K562 (cell line): ENCODE data around the gene GPR176. TPM values are rescaled to one million over a fixed set of nuclear protein-coding genes. Genes with fewer than 3 reads are reported as not detected.

Source experiments
- RFX1 ChIP-seq: fragments of 450-650 bp; IDR thresholded peaks from 2 replicates; pipeline ENCODE4 v1.6.1; 2016; ENCODE audit warnings: mild to moderate bottlenecking, moderate library complexity
- SPI1 ChIP-seq: IDR thresholded peaks from 2 replicates; pipeline ENCODE4 v1.6.1; 2011; ENCODE audit warnings: low read depth, low read length, control low read depth, borderline replicate concordance
- ZNF444 ChIP-seq: fragments of 250-450 bp; sonication (Bioruptor Pico); IDR thresholded peaks from 2 replicates; pipeline ENCODE4 v1.4.0; 2020; ENCODE audit warnings: mild to moderate bottlenecking, moderate library complexity
- ZNF77 ChIP-seq: fragments of 250-450 bp; sonication (Bioruptor Pico); IDR thresholded peaks from 2 replicates; pipeline ENCODE4 v1.5.0; 2020
- ZNF785 ChIP-seq: fragments of 250-450 bp; sonication (Bioruptor Pico); IDR thresholded peaks from 2 replicates; pipeline ENCODE4 v1.4.0; 2020; ENCODE audit warnings: mild to moderate bottlenecking
- polyA plus RNA-seq, 8 experiments: library from polyadenylated mRNA; depleted of rRNA in 4 of 8; stranded (reverse) in 5 of 8; unstranded in 3 of 8; fragments of >200 nt; fragmentation: Nextera tagmentation in 2 of 8; fragmentation: Illumina TruSeq in 1 of 8; extraction: Ambion mirVana in 2 of 8; extraction: Trizol in 1 of 8; gene quantifications; 2 replicates each; pipeline versions ENCODE4 v1.2.1 to v1.2.3, GENCODE V29; 2011 to 2014; ENCODE audit warnings: inconsistent platforms in 1 of 8, missing spikeins in 1 of 8
- total RNA-seq, 7 experiments: library from RNA; depleted of rRNA in 6 of 7; stranded (reverse); fragments of >200 nt in 6 of 7; fragmentation: Illumina TruSeq in 2 of 7; extraction: Trizol in 2 of 7; gene quantifications; 2 replicates each; pipeline versions ENCODE4 v1.2.1 to v1.2.3, GENCODE V29; 2011 to 2021; ENCODE audit warnings: low replicate concordance in 1 of 7
- TF ChIP-seq, protein P1 (sequence below): fragments of 450-650 bp; IDR thresholded peaks from 2 replicates; pipeline ENCODE4 v1.6.1; 2016; ENCODE audit warnings: mild to moderate bottlenecking, moderate library complexity

Gene GPR176
- total and polyA plus RNA-seq, 9 of the 15 experiments (the other 6 are each of a cell fraction or from before 2014, with no cell fraction given) = 0.03 to 1.2 (median 0.76) TPM

DNA sequence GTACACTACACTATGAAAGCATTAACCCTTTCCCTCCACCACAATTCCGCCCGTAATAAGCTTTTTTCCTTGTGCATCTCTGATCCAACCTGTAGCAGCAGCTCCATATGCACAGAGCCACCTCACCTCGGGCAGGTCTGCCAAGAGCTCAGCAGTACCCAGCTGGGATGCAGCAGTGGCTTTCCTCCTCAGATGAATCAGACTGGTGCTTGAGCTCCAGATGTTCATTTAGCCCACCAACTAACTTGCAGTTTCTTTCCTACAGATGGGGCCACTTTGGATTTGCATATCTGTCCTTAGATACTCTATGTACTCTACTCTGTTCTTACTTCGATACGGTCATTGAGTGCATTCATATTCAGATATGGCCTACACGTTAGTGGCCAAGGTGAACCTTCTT lies 122.7 kb downstream of the GPR176 start (continued):
- TF ChIP-seq, protein P1, sequence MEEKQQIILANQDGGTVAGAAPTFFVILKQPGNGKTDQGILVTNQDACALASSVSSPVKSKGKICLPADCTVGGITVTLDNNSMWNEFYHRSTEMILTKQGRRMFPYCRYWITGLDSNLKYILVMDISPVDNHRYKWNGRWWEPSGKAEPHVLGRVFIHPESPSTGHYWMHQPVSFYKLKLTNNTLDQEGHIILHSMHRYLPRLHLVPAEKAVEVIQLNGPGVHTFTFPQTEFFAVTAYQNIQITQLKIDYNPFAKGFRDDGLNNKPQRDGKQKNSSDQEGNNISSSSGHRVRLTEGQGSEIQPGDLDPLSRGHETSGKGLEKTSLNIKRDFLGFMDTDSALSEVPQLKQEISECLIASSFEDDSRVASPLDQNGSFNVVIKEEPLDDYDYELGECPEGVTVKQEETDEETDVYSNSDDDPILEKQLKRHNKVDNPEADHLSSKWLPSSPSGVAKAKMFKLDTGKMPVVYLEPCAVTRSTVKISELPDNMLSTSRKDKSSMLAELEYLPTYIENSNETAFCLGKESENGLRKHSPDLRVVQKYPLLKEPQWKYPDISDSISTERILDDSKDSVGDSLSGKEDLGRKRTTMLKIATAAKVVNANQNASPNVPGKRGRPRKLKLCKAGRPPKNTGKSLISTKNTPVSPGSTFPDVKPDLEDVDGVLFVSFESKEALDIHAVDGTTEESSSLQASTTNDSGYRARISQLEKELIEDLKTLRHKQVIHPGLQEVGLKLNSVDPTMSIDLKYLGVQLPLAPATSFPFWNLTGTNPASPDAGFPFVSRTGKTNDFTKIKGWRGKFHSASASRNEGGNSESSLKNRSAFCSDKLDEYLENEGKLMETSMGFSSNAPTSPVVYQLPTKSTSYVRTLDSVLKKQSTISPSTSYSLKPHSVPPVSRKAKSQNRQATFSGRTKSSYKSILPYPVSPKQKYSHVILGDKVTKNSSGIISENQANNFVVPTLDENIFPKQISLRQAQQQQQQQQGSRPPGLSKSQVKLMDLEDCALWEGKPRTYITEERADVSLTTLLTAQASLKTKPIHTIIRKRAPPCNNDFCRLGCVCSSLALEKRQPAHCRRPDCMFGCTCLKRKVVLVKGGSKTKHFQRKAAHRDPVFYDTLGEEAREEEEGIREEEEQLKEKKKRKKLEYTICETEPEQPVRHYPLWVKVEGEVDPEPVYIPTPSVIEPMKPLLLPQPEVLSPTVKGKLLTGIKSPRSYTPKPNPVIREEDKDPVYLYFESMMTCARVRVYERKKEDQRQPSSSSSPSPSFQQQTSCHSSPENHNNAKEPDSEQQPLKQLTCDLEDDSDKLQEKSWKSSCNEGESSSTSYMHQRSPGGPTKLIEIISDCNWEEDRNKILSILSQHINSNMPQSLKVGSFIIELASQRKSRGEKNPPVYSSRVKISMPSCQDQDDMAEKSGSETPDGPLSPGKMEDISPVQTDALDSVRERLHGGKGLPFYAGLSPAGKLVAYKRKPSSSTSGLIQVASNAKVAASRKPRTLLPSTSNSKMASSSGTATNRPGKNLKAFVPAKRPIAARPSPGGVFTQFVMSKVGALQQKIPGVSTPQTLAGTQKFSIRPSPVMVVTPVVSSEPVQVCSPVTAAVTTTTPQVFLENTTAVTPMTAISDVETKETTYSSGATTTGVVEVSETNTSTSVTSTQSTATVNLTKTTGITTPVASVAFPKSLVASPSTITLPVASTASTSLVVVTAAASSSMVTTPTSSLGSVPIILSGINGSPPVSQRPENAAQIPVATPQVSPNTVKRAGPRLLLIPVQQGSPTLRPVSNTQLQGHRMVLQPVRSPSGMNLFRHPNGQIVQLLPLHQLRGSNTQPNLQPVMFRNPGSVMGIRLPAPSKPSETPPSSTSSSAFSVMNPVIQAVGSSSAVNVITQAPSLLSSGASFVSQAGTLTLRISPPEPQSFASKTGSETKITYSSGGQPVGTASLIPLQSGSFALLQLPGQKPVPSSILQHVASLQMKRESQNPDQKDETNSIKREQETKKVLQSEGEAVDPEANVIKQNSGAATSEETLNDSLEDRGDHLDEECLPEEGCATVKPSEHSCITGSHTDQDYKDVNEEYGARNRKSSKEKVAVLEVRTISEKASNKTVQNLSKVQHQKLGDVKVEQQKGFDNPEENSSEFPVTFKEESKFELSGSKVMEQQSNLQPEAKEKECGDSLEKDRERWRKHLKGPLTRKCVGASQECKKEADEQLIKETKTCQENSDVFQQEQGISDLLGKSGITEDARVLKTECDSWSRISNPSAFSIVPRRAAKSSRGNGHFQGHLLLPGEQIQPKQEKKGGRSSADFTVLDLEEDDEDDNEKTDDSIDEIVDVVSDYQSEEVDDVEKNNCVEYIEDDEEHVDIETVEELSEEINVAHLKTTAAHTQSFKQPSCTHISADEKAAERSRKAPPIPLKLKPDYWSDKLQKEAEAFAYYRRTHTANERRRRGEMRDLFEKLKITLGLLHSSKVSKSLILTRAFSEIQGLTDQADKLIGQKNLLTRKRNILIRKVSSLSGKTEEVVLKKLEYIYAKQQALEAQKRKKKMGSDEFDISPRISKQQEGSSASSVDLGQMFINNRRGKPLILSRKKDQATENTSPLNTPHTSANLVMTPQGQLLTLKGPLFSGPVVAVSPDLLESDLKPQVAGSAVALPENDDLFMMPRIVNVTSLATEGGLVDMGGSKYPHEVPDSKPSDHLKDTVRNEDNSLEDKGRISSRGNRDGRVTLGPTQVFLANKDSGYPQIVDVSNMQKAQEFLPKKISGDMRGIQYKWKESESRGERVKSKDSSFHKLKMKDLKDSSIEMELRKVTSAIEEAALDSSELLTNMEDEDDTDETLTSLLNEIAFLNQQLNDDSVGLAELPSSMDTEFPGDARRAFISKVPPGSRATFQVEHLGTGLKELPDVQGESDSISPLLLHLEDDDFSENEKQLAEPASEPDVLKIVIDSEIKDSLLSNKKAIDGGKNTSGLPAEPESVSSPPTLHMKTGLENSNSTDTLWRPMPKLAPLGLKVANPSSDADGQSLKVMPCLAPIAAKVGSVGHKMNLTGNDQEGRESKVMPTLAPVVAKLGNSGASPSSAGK = no peak
- TF ChIP-seq RFX1 = no peak
- no peak for TF ChIP-seq ZNF444 (CRISPR knock-in tag)
- TF ChIP-seq ZNF77 (CRISPR knock-in tag) = no peak
- no peak for TF ChIP-seq ZNF785 (CRISPR knock-in tag)
- TF ChIP-seq SPI1 = no peak
